Inferior parietal cortex (tissue), 1 donor: Measurements from ENCODE around the gene RPL36.
"Not testable (repeated sequence)": the region's sequence is repeated elsewhere in the genome, so short reads cannot be mapped to it uniquely, and the experiment has no call there.

Source experiments
- DNase-seq: peaks from one replicate; pipeline ENCODE4 v3.0.0-alpha.2; 2016; ENCODE audit errors: extremely low spot score

Gene RPL36

GRCh38 chr19:5674714-5675113 lies 15.4 kb upstream of the RPL36 start:
- DNase-seq, result no peak

GRCh38 chr19:5676105-5676771 lies 13.9 kb upstream of the RPL36 start:
- no peak for DNase-seq

- no peak for DNase-seq
Measured at GRCh38 chr19:5676772-5677105, 13.4 kb upstream of the RPL36 start.

GRCh38 chr19:5677136-5677535 lies 13.0 kb upstream of the RPL36 start:
- no peak for DNase-seq

- no peak for DNase-seq
Measured at GRCh38 chr19:5677580-5677979, 12.5 kb upstream of the RPL36 start.

GRCh38 chr19:5678071-5678718 lies 11.9 kb upstream of the RPL36 start:
- DNase-seq, result no peak

- DNase-seq, result no peak
Measured at GRCh38 chr19:5679289-5680083, 10.6 kb upstream of the RPL36 start.

GRCh38 chr19:5680084-5680436 lies 10.0 kb upstream of the RPL36 start:
- DNase-seq, result no peak

GRCh38 chr19:5680437-5681368 lies 9.4 kb upstream of the RPL36 start, which contains the start of the genes HSD11B1L and MICOS13:
Gene HSD11B1L, plus strand, starts transcription at chr19:5681027. Its CDS starts 3,806 bp downstream, at chr19:5684833.
Gene MICOS13, minus strand, starts transcription at chr19:5680516. Its CDS starts 30 bp downstream, at chr19:5680486.
- DNase-seq, result peak; percentile 98

- DNase-seq, result no peak
Measured at GRCh38 chr19:5681391-5682106, 8.5 kb upstream of the RPL36 start.

- DNase-seq, result no peak
Measured at GRCh38 chr19:5682107-5682482, 8.0 kb upstream of the RPL36 start.

- DNase-seq, result no peak
Measured at GRCh38 chr19:5683177-5683886, 6.8 kb upstream of the RPL36 start.

- DNase-seq, result no peak
Measured at GRCh38 chr19:5684694-5685430, 5.2 kb upstream of the RPL36 start.

- DNase-seq, result no peak
Measured at GRCh38 chr19:5686326-5686646, 3.8 kb upstream of the RPL36 start.

- DNase-seq, result peak; percentile 65
Measured at GRCh38 chr19:5686647-5687359, 3.3 kb upstream of the RPL36 start.

GRCh38 chr19:5687360-5688198 lies 2.5 kb upstream of the RPL36 start:
- no peak for DNase-seq

GRCh38 chr19:5688262-5688881 lies 1.7 kb upstream of the RPL36 start:
- not testable (repeated sequence) for DNase-seq
